T-helper 1 cell treated with Interleukin-12 subunit alpha and Interleukin-12 subunit beta and Interleukin-4 antibody, amounts not matched to agents 30 ng/mL and 1 ng/mL, for 36 hours (primary cell): ENCODE data around the gene PLCD1. TPM values are rescaled to one million over a fixed set of nuclear protein-coding genes. Genes with fewer than 3 reads are reported as not detected.

Source experiments
- intact Hi-C: fragments of 100-400 bp; cut with micrococcal nuclease; formaldehyde crosslinking; loops from one replicate; pipeline ENCODE4 v1.15.1; 2024
- total RNA-seq: library from RNA; stranded (reverse); gene quantifications from 2 replicates; pipeline ENCODE4 v1.2.3, GENCODE V29; 2022

The PLCD1 gene
- total RNA-seq, 1 donor from 2014 or later = 18.5 TPM

DNA sequence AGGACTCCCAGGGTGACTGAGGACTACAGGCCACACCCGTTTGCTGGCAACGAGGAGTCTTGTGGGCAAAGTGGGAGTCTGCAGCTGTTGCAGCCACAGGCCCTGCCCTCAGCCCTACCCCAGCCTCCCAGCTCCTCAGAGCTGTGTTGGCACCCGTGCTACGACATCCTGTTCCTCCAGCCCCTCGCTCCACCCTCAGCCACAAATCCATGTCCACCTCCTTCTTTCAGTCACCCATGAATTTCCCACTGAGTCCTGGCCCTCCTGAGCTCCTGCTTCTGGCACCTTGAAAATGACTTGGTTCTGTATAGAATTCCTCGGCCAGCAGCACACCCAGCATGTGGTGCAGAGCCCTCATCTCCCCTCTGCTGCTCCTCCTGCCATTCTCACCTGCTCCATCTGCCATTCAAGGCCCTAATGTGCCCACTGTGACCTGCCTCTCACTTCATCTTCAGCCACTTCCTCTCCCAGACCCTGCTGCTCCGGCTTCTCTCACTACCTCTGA lies 59.8 kb downstream of the PLCD1 start:
- intact Hi-C loops = loop anchor here (10.0 kb wide), 1 partner anchor 685 kb away; no protein-coding TSS in a partner anchor

DNA sequence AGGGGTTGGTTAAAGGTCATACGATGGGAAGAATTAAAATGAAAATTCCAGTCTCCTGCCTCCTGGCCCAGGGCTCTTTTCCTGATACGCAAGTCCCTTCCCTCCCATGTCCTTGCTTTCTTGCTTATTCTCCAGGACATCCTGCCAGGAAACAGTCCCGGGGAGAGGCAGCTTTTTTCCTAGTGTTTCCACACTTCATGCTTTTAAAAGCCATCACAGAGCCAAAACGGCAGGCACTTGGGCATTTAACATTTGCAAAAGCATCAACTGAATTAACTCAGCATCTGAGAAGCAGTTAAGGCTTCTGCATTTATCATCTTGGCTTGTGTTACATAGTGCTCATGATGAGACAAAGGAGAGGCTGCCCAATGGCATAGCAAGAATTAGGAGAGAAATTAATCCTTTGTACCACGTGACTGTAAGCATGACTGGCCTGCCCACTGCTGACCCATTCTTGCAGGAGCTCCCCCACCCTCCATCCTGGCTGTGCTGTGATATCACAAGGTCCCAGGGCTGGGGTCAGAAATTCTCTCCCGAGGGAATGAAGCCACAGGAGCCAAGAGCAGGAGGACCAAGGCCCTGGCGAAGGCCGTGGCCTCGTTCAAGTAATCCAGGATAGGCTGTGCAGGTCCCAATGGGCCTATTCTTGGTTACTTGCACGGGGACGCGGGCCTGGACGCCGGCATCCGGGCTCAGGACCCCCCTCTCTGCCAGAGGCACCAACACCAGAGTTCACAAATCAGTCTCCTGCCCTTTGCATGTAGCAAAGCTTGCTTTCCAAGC lies 60.4 kb downstream of the PLCD1 start:
- intact Hi-C loops = no loop called here

DNA sequence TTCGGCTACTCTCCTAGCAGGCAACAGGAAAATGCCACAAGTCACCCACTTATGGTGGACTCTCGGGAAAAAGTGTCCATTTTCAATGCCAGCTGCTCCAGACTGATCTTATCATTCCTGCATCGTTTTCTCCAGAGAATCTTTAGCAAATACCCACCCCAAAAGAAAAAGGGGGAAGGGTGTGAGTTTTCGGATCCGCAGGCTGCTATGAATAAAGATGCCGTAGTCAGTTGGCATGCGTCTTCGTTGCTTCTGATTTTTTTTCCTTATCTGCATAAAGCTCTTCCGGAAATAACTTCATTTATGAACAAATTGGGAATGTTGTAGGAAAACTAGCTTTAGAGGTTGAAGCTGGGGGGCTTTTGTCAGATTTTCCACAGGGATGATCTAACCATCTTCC lies 61.2 kb downstream of the PLCD1 start:
- intact Hi-C loops = no loop called here

DNA sequence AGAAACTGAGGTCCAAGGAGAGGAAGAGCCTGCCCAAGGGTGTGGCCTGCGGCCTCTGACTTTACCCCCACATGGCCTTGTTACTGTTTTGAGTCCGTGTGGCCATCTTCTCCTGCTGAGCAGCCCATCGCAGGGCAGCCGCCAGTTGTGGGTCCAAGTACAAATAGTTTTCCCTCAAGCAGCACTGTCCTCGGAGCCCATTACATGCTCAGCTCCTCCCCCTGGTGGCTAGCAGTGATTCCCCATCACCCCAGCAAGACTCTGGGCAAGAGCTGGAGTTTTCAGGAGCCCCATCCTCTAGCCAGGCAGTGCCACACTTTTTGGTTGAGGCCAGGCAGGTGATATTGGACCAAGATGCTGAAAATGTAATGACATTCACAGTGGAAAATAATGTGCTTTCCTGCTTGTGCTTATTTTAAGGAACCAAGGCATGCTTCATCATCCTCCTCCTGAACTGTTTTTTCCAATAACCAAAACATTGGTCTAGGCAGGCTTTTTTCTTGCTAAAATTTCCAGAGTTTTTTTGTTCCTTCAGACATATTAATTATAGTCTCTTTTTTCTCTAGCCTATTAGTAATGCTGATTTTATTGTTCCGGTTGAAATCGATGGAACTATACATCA lies 62.1 kb downstream of the PLCD1 start:
- intact Hi-C loops = loop anchor here (1.0 to 2.0 kb wide), 2 partner anchors 61 to 112 kb away; no protein-coding TSS in a partner anchor

DNA sequence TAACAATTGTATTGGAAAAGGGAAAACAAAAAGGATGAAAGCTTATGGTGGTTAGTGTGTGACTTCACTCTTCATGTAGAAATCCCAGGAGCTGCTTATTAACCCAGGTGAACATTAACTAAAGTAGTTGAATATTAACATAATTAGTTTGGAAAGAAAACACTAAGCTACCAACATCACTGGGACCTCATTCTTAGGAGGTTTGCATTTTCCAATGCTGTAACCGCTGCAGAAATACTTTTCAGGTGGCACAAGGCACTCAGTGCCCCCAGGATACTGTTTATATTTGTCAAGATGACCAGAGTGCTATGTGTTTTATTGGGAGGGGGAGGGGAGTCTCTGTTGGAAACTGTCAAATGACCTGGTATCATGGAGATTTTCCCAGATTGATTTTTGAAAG lies 64.7 kb downstream of the PLCD1 start:
- intact Hi-C loops = no loop called here

DNA sequence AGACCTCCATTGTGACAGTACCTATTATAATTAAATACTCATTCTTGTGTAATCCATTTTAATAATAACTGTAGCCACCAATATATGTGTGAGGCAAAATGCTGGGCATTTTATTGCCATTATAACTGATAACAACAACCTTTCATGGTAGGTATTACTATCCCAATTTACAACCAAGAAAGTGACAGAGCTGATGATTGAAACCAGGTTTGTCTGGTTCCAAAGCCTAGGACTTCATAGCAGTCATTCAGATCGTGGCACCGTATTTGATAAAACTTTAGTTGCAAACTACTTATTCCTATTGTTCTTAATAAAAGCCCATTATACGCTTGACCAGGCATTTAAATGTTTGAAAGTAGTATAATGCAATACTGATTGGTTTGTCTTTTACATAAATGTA lies 65.3 kb downstream of the PLCD1 start:
- intact Hi-C loops = no loop called here

DNA sequence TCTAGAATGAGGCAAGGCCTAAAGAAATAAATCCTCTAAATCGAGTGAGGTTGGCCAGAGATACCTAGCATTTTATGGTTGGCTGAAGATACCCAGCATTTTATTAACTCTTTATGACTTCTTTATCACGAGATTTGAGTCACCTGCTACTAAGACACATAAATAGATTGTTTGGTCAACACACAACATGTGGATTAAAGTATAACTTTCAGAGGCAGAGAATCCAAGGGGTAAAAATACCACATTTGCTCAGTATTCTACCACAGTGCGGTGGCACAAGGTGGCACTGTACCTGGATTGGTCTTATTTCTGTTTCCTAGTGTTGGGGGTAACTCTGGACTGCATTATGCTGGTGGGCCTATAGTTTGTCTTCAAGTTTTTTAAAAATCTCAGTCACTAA lies 65.8 kb downstream of the PLCD1 start:
- intact Hi-C loops = no loop called here

DNA sequence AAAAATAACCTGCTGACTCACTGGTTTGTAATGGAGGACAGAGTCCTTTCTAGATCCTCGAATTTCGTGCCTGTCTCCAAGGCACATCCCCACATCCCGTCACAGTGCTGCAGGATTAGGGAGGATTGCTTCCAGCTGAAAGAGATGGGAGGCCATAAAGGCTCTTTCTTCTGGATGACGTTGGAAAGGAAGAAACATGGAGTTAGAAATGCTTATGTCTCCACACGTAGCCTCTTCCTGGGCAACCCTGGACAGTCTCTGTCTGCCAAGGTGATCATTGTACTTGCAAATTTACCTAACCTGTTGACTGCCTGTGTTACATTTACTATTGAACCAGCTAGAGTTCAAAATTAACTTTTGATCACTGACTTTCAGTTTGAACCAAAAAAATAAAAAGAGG lies 66.4 kb downstream of the PLCD1 start:
- intact Hi-C loops = no loop called here

DNA sequence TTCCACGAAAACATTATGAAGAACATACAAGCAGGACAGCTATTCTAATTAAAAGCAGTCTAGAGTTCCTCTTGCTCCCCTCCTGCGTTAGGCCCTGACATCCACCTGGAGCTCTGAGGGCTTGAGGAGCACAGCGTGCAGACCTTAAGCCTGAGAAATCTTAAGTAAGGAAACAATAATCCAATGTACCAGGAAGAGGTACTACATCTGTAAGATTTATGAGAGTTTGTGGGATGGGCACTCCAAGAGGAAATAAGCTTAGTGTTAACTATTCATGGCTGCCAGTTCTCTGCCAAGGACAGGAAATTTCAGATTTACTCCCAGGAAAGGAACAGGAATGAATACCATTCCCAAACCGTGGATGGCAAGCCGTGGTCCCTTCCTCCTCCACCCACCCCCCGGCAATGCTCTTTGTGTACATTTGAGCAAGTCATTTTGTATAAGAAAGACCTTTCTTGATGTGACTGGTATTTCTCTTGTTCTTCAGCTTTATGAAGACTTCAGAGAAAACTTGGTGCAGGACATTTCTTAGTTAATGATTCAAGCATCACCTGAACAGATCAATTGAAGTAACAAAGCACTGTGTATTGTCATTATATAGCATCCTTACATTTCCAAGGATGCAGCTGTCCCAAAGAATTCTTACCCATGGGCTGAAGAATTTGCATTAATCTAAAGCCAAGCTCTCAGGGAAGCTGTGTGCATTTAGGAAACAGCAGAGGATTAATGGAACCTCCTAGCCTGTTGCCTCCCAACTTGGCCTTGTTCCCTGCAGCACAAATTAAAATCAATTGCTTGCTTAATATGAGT lies 67.6 kb downstream of the PLCD1 start:
- intact Hi-C loops = no loop called here

DNA sequence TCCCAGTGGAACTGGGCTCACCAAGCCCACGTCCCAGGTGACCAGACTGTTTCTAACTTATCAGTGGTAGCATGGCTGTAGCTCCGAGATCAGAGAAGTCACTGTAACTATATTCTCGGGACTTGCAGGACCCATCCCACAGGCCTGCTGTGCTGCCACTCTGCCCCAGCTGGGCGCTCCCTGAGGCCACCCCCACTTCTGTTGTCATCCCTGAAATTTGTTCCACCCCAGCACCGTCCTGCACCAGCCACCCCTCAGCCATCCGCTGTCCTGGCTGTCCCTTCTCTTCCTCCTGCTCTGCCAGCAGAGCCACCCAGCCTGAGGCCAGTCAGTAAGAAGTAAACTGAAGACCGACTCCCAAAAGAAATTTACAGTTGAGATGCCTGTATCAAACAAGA lies 71.9 kb downstream of the PLCD1 start:
- intact Hi-C loops = no loop called here

Other genes starting within 250 kb of the PLCD1 start
- gene CTDSPL, start 167.8 kb downstream of the PLCD1 start, total RNA-seq = 4.5 and 4.6 TPM in 2 replicates
- gene VILL, start 38.9 kb downstream of the PLCD1 start, total RNA-seq = 18.4 and 21.1 TPM in 2 replicates
- gene DLEC1, start 9.6 kb upstream of the PLCD1 start, total RNA-seq = 1.0 and 3.9 TPM in 2 replicates
- 78.4 and 85.8 TPM in 2 replicates for gene ACAA1, start 107.5 kb upstream of the PLCD1 start, total RNA-seq
- 74.7 and 77.2 TPM in 2 replicates for gene MYD88, start 109.0 kb upstream of the PLCD1 start, total RNA-seq
- gene OXSR1, start 135.9 kb upstream of the PLCD1 start, total RNA-seq = 50.7 and 51.8 TPM in 2 replicates
- gene SLC22A13, start 236.2 kb upstream of the PLCD1 start, total RNA-seq = 0.71 and 0.78 TPM in 2 replicates